Measurements from ENCODE around the gene ACADVL. TPM values are rescaled to one million over a fixed set of nuclear protein-coding genes. Genes with fewer than 3 reads are reported as not detected.

The ACADVL gene
- polyA plus RNA-seq, 1 experiment = 217 TPM

DNA sequence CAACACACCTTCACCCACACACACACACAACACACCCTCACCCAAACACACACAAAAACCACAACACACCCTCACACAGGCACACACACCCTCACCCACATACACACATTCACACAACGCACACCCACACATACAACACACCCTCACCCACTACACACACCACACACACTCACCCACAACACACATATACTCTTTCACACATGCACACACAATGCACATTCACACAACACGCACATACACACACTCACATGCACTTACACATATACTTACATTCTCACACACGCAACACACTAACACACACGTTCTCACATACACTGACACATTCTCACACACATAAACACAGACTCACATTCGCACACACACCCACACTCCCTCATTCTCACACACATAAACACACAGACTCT, 44.4 kb upstream of the ACADVL start:
- CTCF ChIA-PET = no interaction called here

DNA sequence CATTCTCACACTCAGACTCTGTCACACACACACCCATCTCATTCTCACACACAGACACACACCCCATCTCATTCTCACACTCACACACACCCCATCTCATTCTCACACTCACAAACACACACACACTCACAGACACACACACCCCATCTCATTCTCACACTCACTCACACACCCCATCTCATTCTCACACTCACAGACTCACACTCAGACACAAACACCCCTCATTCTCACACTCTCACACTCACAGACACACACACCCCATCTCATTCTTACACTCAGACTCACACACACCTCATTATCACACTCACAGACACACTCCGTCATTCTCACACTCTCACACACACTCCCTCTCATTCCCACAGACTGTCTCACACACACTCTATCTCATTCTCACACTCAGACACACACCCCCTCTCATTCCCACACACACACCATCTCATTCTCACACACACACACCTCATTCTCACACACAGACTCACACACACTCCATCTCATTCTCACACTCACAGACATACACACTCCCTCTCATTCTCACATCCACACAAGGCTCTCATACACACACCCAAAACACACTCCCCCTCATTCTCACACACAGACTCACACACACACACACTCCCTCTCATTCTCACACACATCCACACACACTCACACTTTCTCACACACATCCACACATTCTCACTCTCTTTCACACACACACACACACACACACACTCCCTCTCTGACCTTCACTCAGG, 43.5 kb upstream of the ACADVL start:
- CTCF ChIA-PET = interaction anchor here (0.8 to 2.4 kb wide), 9 partner anchors 8 to 131 kb away, joined by 3 to 36 read pairs (median 7); no protein-coding TSS in a partner anchor
- POLR2A ChIA-PET = no interaction called here

More for the DNA sequence above, 44.4 kb upstream of the ACADVL start:
- TF ChIP-seq, protein P1, sequence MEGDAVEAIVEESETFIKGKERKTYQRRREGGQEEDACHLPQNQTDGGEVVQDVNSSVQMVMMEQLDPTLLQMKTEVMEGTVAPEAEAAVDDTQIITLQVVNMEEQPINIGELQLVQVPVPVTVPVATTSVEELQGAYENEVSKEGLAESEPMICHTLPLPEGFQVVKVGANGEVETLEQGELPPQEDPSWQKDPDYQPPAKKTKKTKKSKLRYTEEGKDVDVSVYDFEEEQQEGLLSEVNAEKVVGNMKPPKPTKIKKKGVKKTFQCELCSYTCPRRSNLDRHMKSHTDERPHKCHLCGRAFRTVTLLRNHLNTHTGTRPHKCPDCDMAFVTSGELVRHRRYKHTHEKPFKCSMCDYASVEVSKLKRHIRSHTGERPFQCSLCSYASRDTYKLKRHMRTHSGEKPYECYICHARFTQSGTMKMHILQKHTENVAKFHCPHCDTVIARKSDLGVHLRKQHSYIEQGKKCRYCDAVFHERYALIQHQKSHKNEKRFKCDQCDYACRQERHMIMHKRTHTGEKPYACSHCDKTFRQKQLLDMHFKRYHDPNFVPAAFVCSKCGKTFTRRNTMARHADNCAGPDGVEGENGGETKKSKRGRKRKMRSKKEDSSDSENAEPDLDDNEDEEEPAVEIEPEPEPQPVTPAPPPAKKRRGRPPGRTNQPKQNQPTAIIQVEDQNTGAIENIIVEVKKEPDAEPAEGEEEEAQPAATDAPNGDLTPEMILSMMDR (IDR thresholded peaks at IDR 0.05; ENCODE audit: low read depth, low read length) = no peak
- no peak for DNase-seq (ENCODE audit: low read depth, low spot score)
- H3K4me3 ChIP-seq (ENCODE audit: low read depth, low read length) = no peak overlapping the region
- H3K27me3 ChIP-seq (ENCODE audit: control insufficient read depth, insufficient read depth, low read length) = no peaks in the 10 kb centered on the region
- H3K27ac ChIP-seq (ENCODE audit: low read depth, low read length) = no peak overlapping the region
- POLR2A ChIA-PET = no interaction called here
- H3K9me3 ChIP-seq (ENCODE audit: control insufficient read depth, insufficient read depth, low read length) = peaks cover 9% of the 10 kb centered on the region; the same call in 1 of the 2 replicates

DNA sequence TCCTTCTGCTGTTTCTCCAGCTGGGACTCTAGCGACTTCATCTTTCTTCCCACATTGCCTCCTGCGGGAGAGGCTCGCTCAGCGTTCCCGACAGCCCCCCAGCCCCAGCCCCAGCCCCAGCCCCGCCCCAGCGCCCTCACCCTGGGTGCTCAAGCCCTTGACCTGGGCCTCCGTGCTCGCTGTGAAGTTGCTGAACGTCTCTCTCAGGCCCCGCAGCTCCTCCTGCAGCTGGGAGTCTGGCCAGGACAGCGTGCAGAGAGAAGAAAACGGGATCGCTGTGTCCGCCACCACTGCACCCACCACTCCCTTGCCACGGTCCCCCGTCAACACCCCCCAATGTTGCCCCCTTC, 42.9 kb upstream of the ACADVL start:
- CTCF ChIA-PET = interaction anchor here (0.8 to 2.4 kb wide), 17 partner anchors 9 to 137 kb away, joined by 3 to 36 read pairs (median 5); no protein-coding TSS in a partner anchor
- POLR2A ChIA-PET = no interaction called here
- no peak for DNase-seq (ENCODE audit: low read depth, low spot score)

More for the DNA sequence above, 43.5 kb upstream of the ACADVL start:
- no peak overlapping the region for H3K27ac ChIP-seq (ENCODE audit: low read depth, low read length)
- DNase-seq (ENCODE audit: low read depth, low spot score) = no peak
- no peak overlapping the region for H3K4me3 ChIP-seq (ENCODE audit: low read depth, low read length)
- H3K9me3 ChIP-seq (ENCODE audit: control insufficient read depth, insufficient read depth, low read length) = peaks cover 9% of the 10 kb centered on the region; the same call in 1 of the 2 replicates
- no peaks in the 10 kb centered on the region for H3K27me3 ChIP-seq (ENCODE audit: control insufficient read depth, insufficient read depth, low read length)
- TF ChIP-seq, protein P1 (IDR thresholded peaks at IDR 0.05; ENCODE audit: low read depth, low read length) = no peak

DNA sequence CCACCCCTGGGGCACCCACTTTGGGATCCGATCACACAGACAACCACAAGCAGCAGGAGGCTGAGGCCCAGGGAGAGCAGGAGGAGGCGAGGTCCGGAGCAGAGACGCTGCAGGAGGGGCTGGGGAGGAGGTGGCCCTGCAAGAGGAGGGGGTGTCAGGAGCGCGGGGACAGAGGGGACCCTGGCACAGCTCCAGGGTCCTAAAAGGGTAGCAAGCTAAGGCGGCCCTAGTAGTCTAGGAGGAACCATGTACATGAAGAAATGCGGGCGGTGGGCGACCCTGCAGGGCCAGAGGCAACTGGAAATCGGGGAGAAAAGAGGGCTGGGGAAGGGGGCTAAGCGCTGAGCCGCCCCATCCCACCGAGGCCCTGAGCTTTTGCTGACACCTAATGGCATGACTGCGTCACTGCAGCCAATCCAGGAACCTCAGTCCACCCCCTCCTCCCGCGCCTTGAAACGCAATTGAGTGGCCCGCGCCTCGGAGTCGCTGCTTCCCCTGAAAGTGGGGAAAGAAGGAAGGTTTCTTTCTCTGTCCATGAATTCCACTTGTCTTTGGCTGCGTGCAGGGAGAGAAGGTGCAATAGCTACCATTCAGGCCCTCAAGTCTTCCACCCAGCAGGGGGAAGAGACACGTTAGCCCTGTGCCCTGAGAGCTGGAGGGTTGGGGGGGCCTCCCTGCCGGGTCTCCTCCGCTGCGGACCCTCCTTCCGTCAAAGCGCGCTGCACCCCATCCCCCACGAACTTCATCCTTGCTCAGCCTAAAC, 42.4 kb upstream of the ACADVL start:
- Histone ChIP-seq H3K9me3 (ENCODE audit: control insufficient read depth, insufficient read depth, low read length) (peaks cover 9% of the 10 kb centered on the region; the same call in 1 of the 2 replicates), H3K27me3 (ENCODE audit: control insufficient read depth, insufficient read depth, low read length) (no peaks in the 10 kb centered on the region), H3K27ac (ENCODE audit: low read depth, low read length) (no peak overlapping the region), H3K4me3 (ENCODE audit: low read depth, low read length) (peak overlapping the region; percentile 70)
- POLR2A ChIA-PET = interaction anchor here (0.6 kb wide), 1 partner anchor 19 kb away, joined by 8 read pairs; no protein-coding TSS in a partner anchor
- DNase-seq (ENCODE audit: low read depth, low spot score) = peak; percentile 37
- CTCF ChIA-PET = interaction anchor here (0.5 to 2.4 kb wide), 24 partner anchors 9 to 157 kb away, joined by 3 to 36 read pairs (median 4); no protein-coding TSS in a partner anchor
- TF ChIP-seq, protein P1 (IDR thresholded peaks at IDR 0.05; ENCODE audit: low read depth, low read length) = peak; percentile 85

More for the DNA sequence above, 42.9 kb upstream of the ACADVL start:
- Histone ChIP-seq H3K4me3 (ENCODE audit: low read depth, low read length) (peak overlapping the region; percentile 70), H3K27ac (ENCODE audit: low read depth, low read length) (no peak overlapping the region), H3K9me3 (ENCODE audit: control insufficient read depth, insufficient read depth, low read length) (peaks cover 9% of the 10 kb centered on the region; the same call in 1 of the 2 replicates), H3K27me3 (ENCODE audit: control insufficient read depth, insufficient read depth, low read length) (no peaks in the 10 kb centered on the region)
- TF ChIP-seq, protein P1 (IDR thresholded peaks at IDR 0.05; ENCODE audit: low read depth, low read length) = no peak

Measured in AG04450 (cell line).